Stimulated activated CD8-positive, alpha-beta memory T cell treated with anti-CD3 and anti-CD28 coated beads, Interleukin-4, amount 100 ng/mL, for 24 hours (primary cell): ENCODE data around the gene GPX8.

ENCODE experiments used
- DNase-seq: peaks from one replicate; pipeline ENCODE4 v3.0.0-alpha.2; 2020; ENCODE audit warnings: low read depth

GPX8 gene

DNA sequence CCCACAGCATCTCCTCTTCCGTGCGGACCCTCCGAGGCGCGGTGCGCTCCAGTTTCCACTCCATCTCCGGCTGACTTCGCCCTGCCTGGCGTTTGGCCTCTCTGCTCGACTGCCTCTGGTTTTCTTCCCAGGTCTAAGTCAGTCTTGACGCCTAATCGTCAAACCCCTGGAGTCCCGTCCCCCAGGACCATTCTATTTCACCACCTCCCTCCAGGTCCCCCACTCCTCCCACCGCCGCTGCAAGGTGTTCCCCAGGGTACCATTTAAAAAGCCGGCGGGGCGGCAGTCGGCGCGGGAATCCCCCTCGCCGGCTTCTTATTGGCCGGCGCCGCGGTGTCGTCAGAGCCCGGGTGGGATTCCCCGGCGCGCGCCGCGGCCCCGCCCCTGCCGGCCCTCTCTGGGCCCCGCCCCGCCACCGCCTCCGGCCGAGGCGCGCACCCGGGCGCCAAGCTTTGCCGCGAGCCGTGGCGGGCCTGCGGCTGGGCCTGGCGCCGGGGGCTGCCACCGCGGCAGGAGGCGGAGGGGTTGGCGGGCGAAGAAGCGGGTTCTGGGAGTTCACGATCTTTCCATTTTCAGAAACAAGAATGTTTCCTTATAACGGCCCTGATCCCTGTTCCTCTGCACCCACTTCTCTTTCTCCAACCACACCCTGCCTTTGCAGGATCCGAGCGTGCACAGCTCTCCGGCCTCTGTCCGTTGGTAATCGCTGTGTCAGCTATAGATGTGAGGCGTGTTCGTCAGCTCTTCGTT is 13.1 kb downstream of the GPX8 start, which contains the start of gene CDC20B:
Gene CDC20B (minus strand): TSS at position 241 of the 750 bp plus-strand sequence. CDS start 177 bp downstream, at position 64.
- peak; percentile 73 for DNase-seq

- DNase-seq = no peak
These were observed 13.8 kb downstream of the GPX8 start for GRCh38 chr5:55173687-55174230.

DNA sequence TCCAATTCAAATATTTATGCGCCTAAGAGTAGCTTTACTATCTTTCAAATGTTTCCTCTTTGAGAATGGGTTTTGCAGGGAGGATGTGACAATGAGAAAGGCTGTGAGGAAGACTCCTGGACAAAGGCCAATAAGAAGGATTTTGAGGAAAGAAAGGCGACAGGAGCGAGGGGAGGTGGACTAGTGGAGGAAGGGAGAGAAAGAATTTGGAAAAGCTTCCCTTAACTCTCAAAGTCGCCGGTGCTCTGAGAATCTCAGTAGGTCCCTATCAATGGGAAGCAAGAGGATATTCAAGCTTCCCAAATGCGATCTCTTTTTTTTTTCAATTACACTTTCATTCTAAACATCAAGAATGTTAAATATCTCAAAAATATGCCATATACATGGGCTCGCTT is 15.8 kb downstream of the GPX8 start:
- no peak for DNase-seq

DNA sequence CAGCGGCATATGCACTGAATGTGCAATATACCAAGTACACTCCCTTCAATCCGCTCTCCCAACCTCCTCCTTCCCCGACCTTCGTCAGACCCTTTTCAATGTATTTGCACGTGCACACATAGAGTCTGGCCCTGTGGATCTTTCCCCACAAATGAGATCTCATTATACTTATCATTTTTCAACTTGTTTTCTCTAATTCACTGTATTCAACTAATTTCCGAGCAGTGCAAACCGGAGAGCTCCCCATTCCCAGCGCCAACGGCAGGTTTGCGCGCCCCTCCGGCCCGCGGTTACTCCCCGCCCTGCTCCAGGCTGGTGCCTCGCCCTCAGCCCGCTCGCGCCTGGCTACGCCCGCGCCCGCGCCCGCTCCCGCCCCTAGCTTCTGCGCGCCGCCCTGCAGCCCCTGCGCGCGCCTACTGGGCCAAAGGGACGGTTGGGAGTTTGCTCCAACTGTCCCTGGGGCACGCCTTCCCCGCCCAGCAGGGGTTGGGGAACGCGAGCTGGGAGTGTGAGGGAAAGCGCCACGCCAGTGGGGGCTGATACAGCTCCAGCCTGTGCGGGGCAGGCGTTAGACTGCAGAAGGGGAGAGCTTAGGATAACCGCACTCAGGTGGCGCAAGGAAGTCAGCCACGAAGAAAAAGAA is 16.3 kb downstream of the GPX8 start:
- no peak for DNase-seq

- no peak for DNase-seq
These were observed 17.1 kb downstream of the GPX8 start for GRCh38 chr5:55177078-55177477.

DNA sequence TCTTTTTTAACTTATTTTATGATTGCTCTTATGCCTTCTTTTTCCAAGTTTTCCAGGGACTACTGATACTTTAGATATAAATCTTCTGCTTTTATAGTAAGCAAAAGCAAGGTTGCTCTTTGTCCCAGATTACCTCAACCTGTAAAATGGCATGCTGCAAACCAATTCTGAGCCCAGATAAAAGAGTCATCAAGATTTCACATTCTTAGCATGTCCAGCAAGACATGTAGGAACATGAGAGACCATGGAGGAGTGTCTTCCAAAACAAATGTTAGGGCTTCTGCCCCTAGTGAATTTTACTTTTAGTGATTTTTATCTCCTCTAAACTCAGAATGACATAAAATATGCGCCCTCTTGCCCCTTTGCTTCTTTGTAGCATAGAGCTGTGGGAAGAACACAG is 20.0 kb downstream of the GPX8 start:
- DNase-seq = no peak

- DNase-seq = no peak
These were observed 27.4 kb downstream of the GPX8 start for GRCh38 chr5:55187370-55187769.

- no peak for DNase-seq
These were observed 28.9 kb downstream of the GPX8 start for GRCh38 chr5:55188656-55189540.

- DNase-seq = no peak
These were observed 31.2 kb downstream of the GPX8 start for GRCh38 chr5:55191165-55191564.

DNA sequence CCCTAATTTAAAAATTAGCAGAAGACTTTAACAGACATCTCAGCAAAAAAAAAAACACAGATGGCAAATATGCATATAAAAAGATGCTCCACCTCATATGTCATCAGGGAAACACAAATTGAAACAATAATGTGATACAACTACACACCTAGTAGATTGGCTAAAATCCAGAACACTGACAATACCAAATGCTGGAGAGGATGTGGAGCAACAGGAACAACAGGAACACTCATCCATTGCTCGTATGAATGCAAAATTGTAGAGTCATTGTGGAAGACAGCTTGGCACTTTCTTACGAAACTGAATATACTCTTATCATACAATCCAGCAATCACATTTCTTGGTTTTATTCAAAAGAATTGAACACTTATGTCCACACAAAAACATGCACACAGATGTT is 45.0 kb downstream of the GPX8 start:
- DNase-seq = no peak

DNA sequence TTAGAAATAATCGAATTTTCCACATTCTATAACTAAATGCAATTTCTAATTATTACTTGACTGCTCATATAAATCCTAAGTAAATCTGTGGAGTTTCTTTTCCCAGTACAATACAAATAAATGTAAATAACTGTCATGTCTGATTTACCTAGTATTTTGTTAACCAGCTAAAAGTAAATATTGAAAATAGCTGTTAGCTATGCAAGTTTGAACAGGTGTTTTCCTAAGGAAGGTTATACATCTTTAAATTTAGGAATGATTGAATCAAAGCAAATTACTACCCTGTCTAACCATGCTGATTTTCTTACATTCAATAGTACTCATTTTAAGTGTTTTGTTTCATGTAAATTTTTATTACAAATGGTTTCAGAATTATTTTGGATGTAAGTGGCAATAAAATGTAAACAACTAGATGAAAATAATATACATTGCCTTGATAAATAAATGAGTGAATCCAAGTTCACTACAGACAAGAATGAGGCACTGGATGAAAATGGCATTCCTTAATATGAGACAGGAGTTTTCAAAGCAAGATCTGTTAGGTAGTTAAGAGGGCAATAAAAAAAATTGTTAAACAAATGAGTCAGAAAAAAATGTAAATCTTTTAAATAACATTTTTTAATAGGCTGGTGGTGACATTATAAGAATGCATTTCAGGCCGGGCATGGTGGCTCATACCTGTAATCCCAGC is 51.4 kb downstream of the GPX8 start:
- no peak for DNase-seq
